H1 (cell line): ENCODE data around the gene SH3TC2. TPM values are rescaled to one million over a fixed set of nuclear protein-coding genes. Genes with fewer than 3 reads are reported as not detected.

ENCODE experiments used
- CTCF ChIP-seq, 3 experiments: IDR thresholded peaks; 1 replicate in 2 of 3; 2 replicates in 1 of 3; pipeline versions ENCODE4 v1.5.1 to v1.6.1; 2011; ENCODE audit warnings: low read length in 3 of 3, mild to moderate bottlenecking in 3 of 3, inconsistent platforms in 2 of 3, low read depth in 1 of 3, moderate library complexity in 1 of 3; ENCODE audit not compliant: insufficient read depth in 1 of 3; ENCODE audit errors: control extremely low read depth in 1 of 3
- polyA plus RNA-seq, 7 experiments: library from polyadenylated mRNA; depleted of rRNA in 3 of 7; stranded (reverse) in 5 of 7; unstranded in 2 of 7; fragments of >200 nt in 5 of 7; fragments of 200-250 nt in 2 of 7; gene quantifications; 1 replicate in 5 of 7; 2 replicates in 1 of 7; 4 replicates in 1 of 7; pipeline versions ENCODE4 v1.2.1 to v1.2.3, GENCODE V29; 2011 to 2013; ENCODE audit warnings: missing spikeins in 2 of 7, mixed read lengths in 2 of 7
- total RNA-seq: library from RNA; stranded (reverse); fragmentation: NEBNext Ultra II Directional; extraction: Animal tissue kit (Norgen Biotek cat#: 25700); gene quantifications from 2 replicates; pipeline ENCODE4 v1.2.1, GENCODE V29; 2021

The SH3TC2 gene
- total and polyA plus RNA-seq, 2 of the 8 experiments (the other 6 are each of a cell fraction or from before 2014, with no cell fraction given), result 0.11 to 0.80 TPM

GRCh38 chr5:149040421-149040820, 22.4 kb downstream of the SH3TC2 start (continued):
- no peak for TF ChIP-seq CTCF (IDR thresholded peaks at IDR 0.05; ENCODE audit: control extremely low read depth in 1 of 3, insufficient read depth in 1 of 3, low read depth in 1 of 3, low read length in 3 of 3)
